Small intestine (tissue), 7 donors: ENCODE data around the gene CELA2A. TPM values are rescaled to one million over a fixed set of nuclear protein-coding genes. Genes with fewer than 3 reads are reported as not detected.
A peak's percentile ranks its signal among the peaks of the same experiment; 100 is the strongest.
"Not testable (repeated sequence)": the region's sequence is repeated elsewhere in the genome, so short reads cannot be mapped to it uniquely, and the experiment has no call there.

Experiments used
- DNase-seq, 2 donors: peaks; one replicate each; pipeline versions ENCODE4 v3.0.0 to v3.0.0-alpha.2; 2013
- FAIRE-seq: peaks from 2 replicates; lab custom pipeline; 2012; peaks lifted over from hg19 to GRCh38; lab: Jason Lieb, UNC
- H3K27ac ChIP-seq, 3 donors: one replicate each; pipeline ENCODE4 v1.5.1; 2013; ENCODE audit warnings: low read length in 2 of 3, mild to moderate bottlenecking in 2 of 3, control low read depth in 1 of 3, inconsistent platforms in 1 of 3, low read depth in 1 of 3, moderate library complexity in 1 of 3
- H3K27me3 ChIP-seq, 3 donors: one replicate each; pipeline ENCODE4 v1.6.1; 2013; ENCODE audit warnings: low read length in 3 of 3, inconsistent platforms in 1 of 3; ENCODE audit not compliant: control insufficient read depth in 3 of 3, insufficient read depth in 3 of 3
- H3K36me3 ChIP-seq, 3 donors: one replicate each; pipeline ENCODE4 v1.6.1; 2013; ENCODE audit warnings: low read length in 3 of 3, inconsistent platforms in 1 of 3, low read depth in 1 of 3, mild to moderate bottlenecking in 1 of 3, moderate library complexity in 1 of 3; ENCODE audit not compliant: control insufficient read depth in 3 of 3, insufficient read depth in 2 of 3
- H3K4me1 ChIP-seq, 3 donors: one replicate each; pipeline ENCODE4 v1.6.1; 2013; ENCODE audit warnings: low read length in 2 of 3, inconsistent platforms in 1 of 3, low read depth in 1 of 3, mild to moderate bottlenecking in 1 of 3, moderate library complexity in 1 of 3; ENCODE audit not compliant: control insufficient read depth in 3 of 3, insufficient read depth in 2 of 3
- H3K4me3 ChIP-seq, 3 donors: one replicate each; pipeline ENCODE4 v1.5.1; 2013; ENCODE audit warnings: low read length in 3 of 3, control low read depth in 1 of 3, inconsistent platforms in 1 of 3, low read depth in 1 of 3, mild to moderate bottlenecking in 1 of 3, moderate library complexity in 1 of 3
- H3K9me3 ChIP-seq, 2 donors: one replicate each; pipeline ENCODE4 v1.6.1; 2013; ENCODE audit warnings: low read depth in 1 of 2, low read length in 1 of 2; ENCODE audit not compliant: control insufficient read depth in 2 of 2, insufficient read depth in 1 of 2
- WGBS, 3 donors: extraction: QIAGEN DNeasy Blood & Tissue Kit; methylation state at CpG; one replicate each; pipeline ENCODE4 v1.1.7; 2013; 5-methylcytosine and 5-hydroxymethylcytosine counted together
- polyA plus RNA-seq, 4 donors: library from polyadenylated mRNA; stranded (reverse) in 3 of 4; unstranded in 1 of 4; fragments of 200-250 nt in 3 of 4; fragments of 120-200 nt in 1 of 4; gene quantifications; one replicate each; pipeline versions ENCODE4 v1.2.1 to v1.2.3, GENCODE V29; 2013
- donor health status: healthy with polysubstance abuse.
- donor health status: control.
- donor health status: control.
- donor health status: Bipolar disorder and iron deficiency.
- donor health status: healthy.

Gene CELA2A
- polyA plus RNA-seq, 4 donors: 1.1 to 1.6 TPM; not detected in 2

DNA sequence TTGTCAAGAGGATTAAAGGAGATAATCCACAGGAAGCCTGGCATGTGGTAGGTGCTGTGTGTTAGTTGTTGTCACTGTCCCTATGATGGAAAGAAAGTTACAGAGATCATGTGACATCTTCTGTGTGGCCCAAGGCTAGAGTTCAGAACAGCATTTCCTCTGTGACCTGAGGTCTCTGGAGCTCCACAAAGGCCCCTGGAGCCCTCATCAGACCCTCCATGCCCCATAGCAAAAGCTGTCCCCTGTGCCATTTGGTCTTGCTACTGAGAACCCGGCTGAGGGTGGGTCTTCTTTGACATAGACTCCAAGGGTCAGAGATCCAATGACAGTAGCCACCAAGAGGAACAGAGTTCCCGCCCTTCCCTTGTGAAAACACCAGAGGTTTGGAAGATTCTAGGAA, 27.4 kb downstream of the CELA2A start:
- no peak for DNase-seq
- Histone ChIP-seq H3K4me3 (no peak overlapping the region), H3K27me3 (no peaks in the 10 kb centered on the region), H3K9me3 (no peaks in the 10 kb centered on the region), H3K27ac (no peak overlapping the region), H3K4me1 (no peaks in the 10 kb centered on the region), H3K36me3 (peaks cover 0 to 8% (median 2%) of the 10 kb centered on the region in 3 donors)
- WGBS, 3 donors: 81 to 90% (median 87%) methylated on average over 2 of the region's 2 CpGs
- FAIRE-seq: no peak

DNA sequence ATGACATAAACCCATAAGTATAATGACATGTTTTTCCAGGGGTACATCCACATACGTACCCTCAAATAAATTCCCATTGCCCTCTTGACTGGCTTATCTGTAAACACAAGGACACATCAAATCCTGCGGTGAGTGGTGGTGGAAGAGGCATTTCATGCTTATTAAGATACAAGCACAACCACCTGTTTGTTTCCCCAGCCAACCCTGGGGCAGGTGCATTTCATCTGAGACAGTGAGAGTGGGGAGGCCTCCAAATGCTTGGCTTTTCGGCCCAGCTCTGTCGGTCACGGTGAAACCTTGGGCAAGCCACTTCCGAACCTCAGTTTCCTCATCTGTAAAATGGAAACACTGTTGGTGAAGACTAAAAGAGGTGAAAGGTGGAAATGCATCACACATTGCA, 27.9 kb downstream of the CELA2A start:
- not testable (repeated sequence) for H3K27ac ChIP-seq, DNase-seq, H3K4me3 ChIP-seq, H3K27me3 ChIP-seq, FAIRE-seq, H3K9me3 ChIP-seq, H3K4me1 ChIP-seq
- peaks cover 0 to 11% (median 2%) of the 10 kb centered on the region in 3 donors for H3K36me3 ChIP-seq
- 86 to 97% (median 89%) methylated on average over 6 of the region's 6 CpGs for WGBS, 3 donors

DNA sequence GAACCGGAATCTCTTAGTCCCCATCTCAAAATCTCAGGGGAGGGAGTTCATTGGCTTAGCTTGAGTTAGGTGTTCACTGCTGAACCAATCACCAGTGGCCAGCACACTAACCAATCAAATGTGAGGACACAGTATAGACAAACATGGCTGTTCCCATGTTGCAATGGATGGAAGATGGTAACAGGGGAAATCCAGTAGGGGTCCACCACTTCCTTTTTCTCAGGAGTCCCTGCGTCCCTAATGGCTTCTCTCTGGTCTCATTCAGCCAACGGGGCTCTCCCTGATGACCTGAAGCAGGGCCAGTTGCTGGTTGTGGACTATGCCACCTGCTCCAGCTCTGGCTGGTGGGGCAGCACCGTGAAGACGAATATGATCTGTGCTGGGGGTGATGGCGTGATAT, 29.1 kb downstream of the CELA2A start:
- 87 to 93% (median 90%) methylated on average over 6 of the region's 6 CpGs for WGBS, 3 donors
- FAIRE-seq: no peak

DNA sequence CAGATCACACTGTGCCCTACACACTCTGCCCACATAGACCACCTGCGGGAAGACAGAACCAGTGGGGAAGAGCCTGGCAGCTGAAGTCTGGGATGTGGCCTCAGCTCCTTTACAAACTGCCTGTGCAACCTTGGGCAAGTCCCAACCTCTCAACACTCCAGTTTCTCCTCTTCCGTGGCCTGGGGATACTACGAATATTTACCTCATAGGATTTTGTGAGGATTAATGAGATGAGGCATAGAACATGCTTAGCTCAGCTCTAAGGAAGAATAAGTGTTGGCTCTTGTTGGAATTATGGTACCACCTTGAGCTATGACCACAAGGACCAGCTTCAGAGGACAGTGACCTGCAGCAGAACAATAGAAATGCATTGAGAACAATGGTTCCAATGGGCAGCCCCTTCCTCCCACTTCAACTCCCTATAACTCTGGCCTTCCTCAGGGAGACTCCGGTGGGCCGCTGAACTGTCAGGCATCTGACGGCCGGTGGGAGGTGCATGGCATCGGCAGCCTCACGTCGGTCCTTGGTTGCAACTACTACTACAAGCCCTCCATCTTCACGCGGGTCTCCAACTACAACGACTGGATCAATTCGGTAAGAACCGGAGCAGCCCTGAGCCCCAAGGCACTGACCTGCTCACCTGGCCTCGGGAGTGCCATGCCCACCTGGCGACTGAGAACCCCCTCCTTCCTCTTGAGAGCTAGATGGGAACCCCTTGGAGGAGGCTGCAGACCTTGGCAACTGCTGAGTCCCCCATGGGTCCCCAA, 30.5 kb downstream of the CELA2A start:
- peaks cover 0 to 25% (median 2%) of the 10 kb centered on the region in 3 donors for H3K36me3 ChIP-seq
- not testable (repeated sequence) for H3K27ac ChIP-seq, H3K9me3 ChIP-seq, H3K4me3 ChIP-seq, FAIRE-seq, DNase-seq, H3K27me3 ChIP-seq, H3K4me1 ChIP-seq
- 96 to 98% (median 98%) methylated on average over 17 of the region's 17 CpGs for WGBS, 3 donors

More for the DNA sequence above, 29.1 kb downstream of the CELA2A start:
- Histone ChIP-seq H3K9me3 (no peaks in the 10 kb centered on the region), H3K4me1 (no peaks in the 10 kb centered on the region), H3K36me3 (peaks cover 0 to 14% (median 2%) of the 10 kb centered on the region in 3 donors), H3K27me3 (no peaks in the 10 kb centered on the region), H3K4me3 (no peak overlapping the region), H3K27ac (no peak overlapping the region)
- DNase-seq: no peak

DNA sequence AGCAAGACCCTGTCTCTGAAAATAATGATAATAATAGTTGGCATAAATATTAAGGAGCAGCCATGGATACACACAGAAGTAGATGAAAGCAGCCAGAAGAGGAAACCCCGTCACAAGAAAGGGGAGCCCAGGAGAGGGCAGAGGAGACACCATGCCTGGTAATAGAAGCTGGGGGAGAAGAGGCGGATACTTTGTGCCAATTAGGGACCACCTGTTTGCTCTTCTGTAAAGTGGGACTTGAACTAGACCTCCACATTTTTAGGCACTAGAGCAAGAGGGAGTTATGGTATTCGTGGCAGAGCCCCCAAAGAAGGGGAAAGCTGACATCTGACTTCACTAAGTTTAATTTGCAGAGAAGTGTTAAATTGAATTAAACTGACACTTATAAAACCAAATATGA, 31.8 kb downstream of the CELA2A start:
- H3K4me3 ChIP-seq: no peak overlapping the region
- H3K4me1 ChIP-seq: no peaks in the 10 kb centered on the region
- FAIRE-seq: no peak
- H3K27ac ChIP-seq: no peak overlapping the region
- no peaks in the 10 kb centered on the region for H3K27me3 ChIP-seq
- H3K9me3 ChIP-seq: no peaks in the 10 kb centered on the region
- whole genome bisulfite sequencing, 3 donors: 92 to 95% (median 95%) methylated on average over 3 of the region's 3 CpGs
- peaks cover under 1 to 34% (median 5%) of the 10 kb centered on the region in 3 donors for H3K36me3 ChIP-seq
- DNase-seq: no peak

DNA sequence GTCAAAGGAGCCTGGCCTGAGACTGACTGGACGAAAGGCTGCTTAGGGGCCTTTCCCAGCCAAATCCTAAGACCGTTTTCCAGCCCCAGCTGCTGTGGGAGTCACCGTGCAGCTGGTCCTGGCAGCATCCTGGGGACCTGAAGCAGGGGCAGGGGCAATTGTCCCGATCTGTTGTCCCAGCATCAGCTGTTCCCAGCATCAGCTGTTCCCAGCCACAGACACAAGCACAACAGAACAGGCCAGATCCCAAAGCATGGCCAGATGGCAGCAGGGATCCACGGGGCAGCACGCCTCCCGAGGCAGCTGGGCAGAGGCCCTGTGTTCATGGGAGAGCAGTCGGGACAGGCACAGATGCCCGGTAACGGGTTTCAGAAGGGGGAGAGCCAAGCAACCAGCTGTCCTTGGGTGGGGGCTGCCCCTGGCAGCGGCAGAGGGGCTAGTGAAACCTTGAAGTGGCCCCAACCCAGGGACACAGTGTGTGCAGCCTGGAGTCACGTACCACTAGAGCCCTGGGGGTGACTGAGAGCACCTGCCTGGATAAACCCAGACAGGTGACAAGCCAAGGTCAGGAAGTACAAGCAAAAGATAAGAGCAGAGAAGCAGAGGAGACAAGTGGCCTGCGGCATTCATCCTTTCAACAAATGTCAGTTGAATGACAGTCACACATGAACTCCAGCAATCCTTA, 32.7 kb downstream of the CELA2A start:
- H3K4me3 ChIP-seq: no peak overlapping the region
- FAIRE-seq: no peak
- H3K4me1 ChIP-seq: no peaks in the 10 kb centered on the region
- 60 to 81% (median 72%) methylated on average over 10 to 13 of the region's 13 CpGs for WGBS, 3 donors
- no peaks in the 10 kb centered on the region for H3K9me3 ChIP-seq
- H3K36me3 ChIP-seq: peaks cover 3 to 43% (median 11%) of the 10 kb centered on the region in 3 donors
- peak; percentile 4 to 18 for DNase-seq
- H3K27ac ChIP-seq: no peak overlapping the region
- no peaks in the 10 kb centered on the region for H3K27me3 ChIP-seq

DNA sequence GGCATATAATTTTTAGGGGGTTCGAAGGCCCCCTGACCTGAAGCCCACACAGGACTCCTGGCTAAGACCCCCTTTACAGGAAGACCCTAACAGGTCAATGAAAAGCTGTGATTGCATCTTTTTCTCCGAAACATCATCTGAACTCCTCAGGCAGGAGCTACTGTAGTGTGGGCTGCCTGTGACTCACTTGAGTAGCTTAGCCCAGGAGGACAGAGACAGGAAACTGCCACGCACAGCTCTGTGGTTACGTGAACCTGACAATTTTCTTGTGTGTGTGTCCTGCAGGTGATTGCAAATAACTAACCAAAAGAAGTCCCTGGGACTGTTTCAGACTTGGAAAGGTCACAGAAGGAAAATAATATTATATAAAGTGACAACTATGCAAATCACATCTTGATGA, 34.5 kb downstream of the CELA2A start:
- not testable (repeated sequence) for H3K4me1 ChIP-seq, H3K9me3 ChIP-seq, H3K4me3 ChIP-seq, H3K27me3 ChIP-seq, DNase-seq, H3K27ac ChIP-seq, FAIRE-seq
- peaks cover 3 to 52% (median 11%) of the 10 kb centered on the region in 3 donors for H3K36me3 ChIP-seq
- WGBS, 3 donors: 77 to 89% (median 85%) methylated on average over 4 of the region's 4 CpGs

DNA sequence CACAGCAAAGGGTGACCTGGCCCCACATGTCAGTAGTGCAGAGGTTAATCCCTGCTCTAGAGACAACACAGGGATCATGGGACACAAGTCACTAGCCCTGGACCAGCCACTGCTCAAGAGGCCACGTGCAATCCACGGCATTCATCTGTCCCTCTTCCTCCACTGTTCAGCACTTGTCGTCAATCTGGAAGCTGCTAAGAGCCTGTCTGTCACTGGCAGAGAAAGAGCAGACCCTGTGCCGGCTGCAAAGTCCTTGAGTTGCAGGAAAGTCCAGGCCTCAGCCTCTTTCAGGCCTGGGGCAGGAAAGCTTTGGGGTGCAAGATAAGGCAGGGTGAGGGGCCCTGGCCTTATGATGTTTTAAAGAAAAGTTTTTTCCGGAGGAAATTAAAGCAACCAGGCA, 36.1 kb downstream of the CELA2A start:
- FAIRE-seq: no peak
- H3K27me3 ChIP-seq: no peaks in the 10 kb centered on the region
- peaks cover 3 to 49% (median 11%) of the 10 kb centered on the region in 3 donors for H3K36me3 ChIP-seq
- WGBS, 3 donors: 77 to 95% (median 84%) methylated on average over 5 of the region's 5 CpGs
- no peak for DNase-seq
- no peak overlapping the region for H3K27ac ChIP-seq
- H3K9me3 ChIP-seq: no peaks in the 10 kb centered on the region
- H3K4me1 ChIP-seq: no peaks in the 10 kb centered on the region
- H3K4me3 ChIP-seq: no peak overlapping the region
